DOHH2 (cell line): Measurements from ENCODE around the gene SHANK2.

Source experiments
- H3F3A ChIP-seq: fragments of 200-600 bp; sonication (generic), shearing (Covaris generic); 2 replicates; pipeline ENCODE4 v1.6.0; 2016; ENCODE audit warnings: antibody characterized with exemption, mild to moderate bottlenecking; ENCODE audit not compliant: control insufficient read depth, insufficient read depth
- H3K27ac ChIP-seq: fragments of 200-600 bp; sonication (generic); 2 replicates; pipeline ENCODE4 v1.5.1; 2014; ENCODE audit warnings: low read depth, mild to moderate bottlenecking, low read length, moderate library complexity
- H3K27me3 ChIP-seq: fragments of 200-600 bp; sonication (generic); 2 replicates; pipeline ENCODE4 v1.6.1; 2014; ENCODE audit warnings: mild to moderate bottlenecking, low read length, mixed read lengths; ENCODE audit not compliant: control insufficient read depth
- H3K36me3 ChIP-seq: fragments of 200-600 bp; sonication (generic); 2 replicates; pipeline ENCODE4 v1.6.1; 2014; ENCODE audit warnings: mild to moderate bottlenecking, low read length, moderate library complexity, mixed read lengths; ENCODE audit not compliant: control insufficient read depth
- H3K4me1 ChIP-seq: fragments of 200-600 bp; sonication (generic); 2 replicates; pipeline ENCODE4 v1.6.1; 2014; ENCODE audit warnings: mild to moderate bottlenecking, low read length, mixed read lengths; ENCODE audit not compliant: control insufficient read depth
- H3K4me2 ChIP-seq: fragments of 200-600 bp; sonication (generic); 2 replicates; pipeline ENCODE4 v1.6.0; 2014; ENCODE audit warnings: mild to moderate bottlenecking, low read length, moderate library complexity
- H3K4me3 ChIP-seq: fragments of 200-600 bp; sonication (generic); 2 replicates; pipeline ENCODE4 v1.5.1; 2014; ENCODE audit warnings: mild to moderate bottlenecking, low read length, mixed read lengths
- H3K79me2 ChIP-seq: fragments of 200-600 bp; sonication (generic); 2 replicates; pipeline ENCODE4 v1.6.1; 2014; ENCODE audit warnings: mild to moderate bottlenecking, low read length, mixed read lengths; ENCODE audit not compliant: control insufficient read depth
- H3K9me2 ChIP-seq: fragments of 200-600 bp; sonication (generic); replicated peaks from 2 replicates; pipeline ENCODE4 v1.6.1; 2014; ENCODE audit warnings: mild to moderate bottlenecking, low read length, mixed read lengths; ENCODE audit not compliant: control insufficient read depth
- H3K9me3 ChIP-seq: fragments of 200-600 bp; sonication (generic); 2 replicates; pipeline ENCODE4 v1.6.1; 2014; ENCODE audit warnings: antibody characterized with exemption, low read length, mixed read lengths; ENCODE audit not compliant: control insufficient read depth, insufficient read depth
- H4K20me1 ChIP-seq: fragments of 200-600 bp; sonication (generic); 2 replicates; pipeline ENCODE4 v1.6.0; 2014; ENCODE audit warnings: low read depth, mild to moderate bottlenecking, antibody characterized with exemption, low read length, moderate library complexity; ENCODE audit not compliant: control insufficient read depth, insufficient read depth
- CTCF ChIP-seq: fragments of 200-600 bp; sonication (generic); IDR thresholded peaks from one replicate; pipeline ENCODE4 v1.5.1; 2014; ENCODE audit warnings: antibody characterized with exemption, mild to moderate bottlenecking, low read depth, low read length; ENCODE audit not compliant: poor library complexity, severe bottlenecking
- EZH2phosphoT487 ChIP-seq: fragments of 200-600 bp; sonication (generic); IDR thresholded peaks from 2 replicates; pipeline ENCODE4 v1.6.1; 2017; ENCODE audit warnings: borderline replicate concordance, mild to moderate bottlenecking, antibody characterized with exemption, low read length, moderate library complexity, mixed read lengths

The SHANK2 gene

GRCh38 chr11:71247551-71248250 lies 4.7 kb downstream of the SHANK2 start:
- TF ChIP-seq EZH2phosphoT487 (no peak), CTCF (no peak)
- Histone ChIP-seq H3K4me3 (no peak overlapping the region), H3K9me3 (no peaks in the 10 kb centered on the region), H3K9me2 (no peaks in the 10 kb centered on the region), H4K20me1 (no peaks in the 10 kb centered on the region), H3K27ac (no peak overlapping the region), H3K27me3 (peaks cover 24% of the 10 kb centered on the region), H3K4me1 (peaks cover 10% of the 10 kb centered on the region), H3K79me2 (no peaks in the 10 kb centered on the region), H3F3A (no peaks in the 10 kb centered on the region), H3K36me3 (no peaks in the 10 kb centered on the region), H3K4me2 (no peak overlapping the region)

DNA sequence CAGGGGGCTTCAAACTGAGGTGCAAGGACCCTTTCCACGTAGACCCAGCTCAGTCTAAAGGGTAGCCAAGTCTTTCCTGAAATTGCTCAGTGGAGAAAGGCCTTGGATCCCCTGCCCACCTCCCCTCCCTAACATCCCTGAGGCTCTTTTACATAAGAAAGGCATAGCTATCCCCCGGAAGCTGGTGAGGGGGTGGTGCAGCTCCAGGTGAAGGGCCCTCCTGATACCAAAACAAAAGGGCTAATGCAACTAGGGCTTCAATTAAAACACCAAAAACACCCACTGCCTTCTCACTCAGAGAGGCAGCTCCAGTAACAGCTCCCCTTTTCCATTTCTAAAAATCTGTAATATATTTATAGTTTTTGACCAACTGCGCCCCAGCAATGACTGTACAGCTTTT lies 5.8 kb downstream of the SHANK2 start:
- no peak for TF ChIP-seq EZH2phosphoT487
- no peak for TF ChIP-seq CTCF
- Histone ChIP-seq H3K27me3 (peaks cover 16% of the 10 kb centered on the region), H3K36me3 (no peaks in the 10 kb centered on the region), H3K4me1 (peaks cover 7% of the 10 kb centered on the region), H4K20me1 (no peaks in the 10 kb centered on the region), H3K27ac (no peak overlapping the region), H3K79me2 (no peaks in the 10 kb centered on the region), H3K9me3 (no peaks in the 10 kb centered on the region), H3F3A (no peaks in the 10 kb centered on the region), H3K9me2 (no peaks in the 10 kb centered on the region), H3K4me3 (no peak overlapping the region), H3K4me2 (no peak overlapping the region)

DNA sequence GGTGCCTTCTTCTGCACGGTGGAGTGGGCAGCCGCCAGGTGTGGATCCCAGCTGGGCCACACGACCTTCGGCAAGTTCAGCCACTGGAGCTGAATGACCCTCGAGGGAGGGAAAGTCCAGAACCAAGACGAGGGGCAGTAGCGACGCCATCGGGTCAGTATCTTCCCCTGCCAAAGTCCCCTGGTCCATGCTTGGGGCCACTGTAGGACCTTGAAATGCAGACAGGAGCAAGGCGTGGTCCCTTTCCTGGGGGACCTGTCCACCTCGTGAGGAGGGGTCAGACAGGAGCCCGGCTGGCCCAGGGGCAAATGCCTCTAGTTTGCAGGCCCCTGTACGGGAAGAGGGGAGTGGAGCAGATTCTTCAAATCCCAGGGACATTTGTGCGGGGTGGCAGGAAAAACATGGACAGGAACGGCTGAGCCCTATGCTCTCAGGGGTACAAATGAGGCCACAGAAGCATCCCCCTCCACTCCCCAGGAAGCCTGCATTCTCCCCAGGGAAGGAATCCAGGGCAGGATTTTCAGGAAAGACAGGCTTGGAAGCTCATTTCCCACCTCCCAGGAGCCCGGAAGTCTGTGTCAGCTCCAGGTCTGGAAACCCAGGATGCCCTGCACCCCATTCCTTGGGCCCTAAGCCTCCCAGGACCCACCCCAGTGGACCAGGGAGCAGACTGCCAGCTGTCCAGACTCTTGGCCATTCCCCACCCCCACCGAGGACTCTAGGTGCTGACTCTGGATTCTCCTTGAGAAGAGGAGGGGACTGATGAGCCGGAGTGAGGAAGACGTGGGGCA lies 6.6 kb downstream of the SHANK2 start:
- H4K20me1 ChIP-seq: no peaks in the 10 kb centered on the region
- no peak overlapping the region for H3K4me2 ChIP-seq
- no peaks in the 10 kb centered on the region for H3K9me2 ChIP-seq
- H3K27ac ChIP-seq: no peak overlapping the region
- no peaks in the 10 kb centered on the region for H3K36me3 ChIP-seq
- no peaks in the 10 kb centered on the region for H3K79me2 ChIP-seq
- peaks cover 13% of the 10 kb centered on the region for H3K27me3 ChIP-seq
- TF ChIP-seq EZH2phosphoT487 (no peak), CTCF (no peak)
- H3F3A ChIP-seq: no peaks in the 10 kb centered on the region
- H3K4me3 ChIP-seq: no peak overlapping the region
- no peaks in the 10 kb centered on the region for H3K9me3 ChIP-seq
- H3K4me1 ChIP-seq: peaks cover 11% of the 10 kb centered on the region
